ENCODE results near the gene CELSR2.

Gene CELSR2

DNA sequence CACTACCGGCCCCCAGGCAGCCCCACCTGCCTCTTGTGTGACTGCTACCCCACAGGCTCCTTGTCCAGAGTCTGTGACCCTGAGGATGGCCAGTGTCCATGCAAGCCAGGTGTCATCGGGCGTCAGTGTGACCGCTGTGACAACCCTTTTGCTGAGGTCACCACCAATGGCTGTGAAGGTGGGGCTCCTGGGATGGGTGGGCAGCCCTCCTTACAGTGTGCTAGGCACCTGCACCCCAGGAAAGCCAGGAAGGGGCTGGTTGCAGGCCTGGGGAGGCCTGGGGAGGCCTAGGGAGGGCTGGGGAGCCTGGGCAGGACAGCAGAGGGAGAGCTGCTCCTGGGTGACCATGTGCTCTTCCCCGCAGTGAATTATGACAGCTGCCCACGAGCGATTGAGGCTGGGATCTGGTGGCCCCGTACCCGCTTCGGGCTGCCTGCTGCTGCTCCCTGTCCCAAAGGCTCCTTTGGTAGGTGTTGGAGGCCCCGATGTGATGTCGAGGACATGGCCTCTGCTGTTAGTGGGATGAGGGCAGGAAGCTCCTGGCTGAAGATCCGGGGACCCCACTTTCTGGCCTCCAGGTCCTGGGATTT lies 16.5 kb downstream of the CELSR2 start:
- no peak overlapping the region for H3K4me3 ChIP-seq (ENCODE audit: low read depth, low read length)
- TF ChIP-seq, protein P1, sequence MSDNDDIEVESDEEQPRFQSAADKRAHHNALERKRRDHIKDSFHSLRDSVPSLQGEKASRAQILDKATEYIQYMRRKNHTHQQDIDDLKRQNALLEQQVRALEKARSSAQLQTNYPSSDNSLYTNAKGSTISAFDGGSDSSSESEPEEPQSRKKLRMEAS (IDR thresholded peaks at IDR 0.05; ENCODE audit: low read depth, low read length) = no peak
- TF ChIP-seq, protein P2, sequence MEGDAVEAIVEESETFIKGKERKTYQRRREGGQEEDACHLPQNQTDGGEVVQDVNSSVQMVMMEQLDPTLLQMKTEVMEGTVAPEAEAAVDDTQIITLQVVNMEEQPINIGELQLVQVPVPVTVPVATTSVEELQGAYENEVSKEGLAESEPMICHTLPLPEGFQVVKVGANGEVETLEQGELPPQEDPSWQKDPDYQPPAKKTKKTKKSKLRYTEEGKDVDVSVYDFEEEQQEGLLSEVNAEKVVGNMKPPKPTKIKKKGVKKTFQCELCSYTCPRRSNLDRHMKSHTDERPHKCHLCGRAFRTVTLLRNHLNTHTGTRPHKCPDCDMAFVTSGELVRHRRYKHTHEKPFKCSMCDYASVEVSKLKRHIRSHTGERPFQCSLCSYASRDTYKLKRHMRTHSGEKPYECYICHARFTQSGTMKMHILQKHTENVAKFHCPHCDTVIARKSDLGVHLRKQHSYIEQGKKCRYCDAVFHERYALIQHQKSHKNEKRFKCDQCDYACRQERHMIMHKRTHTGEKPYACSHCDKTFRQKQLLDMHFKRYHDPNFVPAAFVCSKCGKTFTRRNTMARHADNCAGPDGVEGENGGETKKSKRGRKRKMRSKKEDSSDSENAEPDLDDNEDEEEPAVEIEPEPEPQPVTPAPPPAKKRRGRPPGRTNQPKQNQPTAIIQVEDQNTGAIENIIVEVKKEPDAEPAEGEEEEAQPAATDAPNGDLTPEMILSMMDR (IDR thresholded peaks at IDR 0.05; ENCODE audit: low read depth, low read length) = no peak
- TF ChIP-seq MYC (IDR thresholded peaks at IDR 0.05; ENCODE audit: low read depth, low read length) (no peak), POLR2A (IDR thresholded peaks at IDR 0.05; ENCODE audit: extremely low read depth, insufficient read length) (no peak)
- no peak for DNase-seq (ENCODE audit: low read depth)

DNA sequence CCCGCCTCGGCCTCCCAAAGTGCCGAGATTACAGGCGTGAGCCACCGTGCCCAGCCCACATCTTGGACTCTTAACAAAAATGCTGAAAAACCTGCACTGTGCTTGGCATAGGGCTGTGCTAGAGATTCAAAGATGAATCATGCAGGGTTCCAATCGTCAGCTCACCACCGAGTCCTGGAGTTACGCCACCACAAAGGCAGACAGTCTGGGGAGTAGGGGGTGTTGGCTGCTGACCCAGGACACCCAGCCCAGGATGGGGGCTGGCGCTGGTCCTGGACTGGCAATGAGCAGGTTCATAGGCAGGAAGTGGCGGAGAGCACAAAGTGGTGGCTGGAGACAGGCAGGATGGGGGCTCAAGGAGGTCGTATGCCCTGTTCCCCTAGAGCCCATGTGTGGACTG lies 17.6 kb downstream of the CELSR2 start:
- TF ChIP-seq, protein P1 (IDR thresholded peaks at IDR 0.05; ENCODE audit: low read depth, low read length) = no peak
- no peak for TF ChIP-seq MYC (IDR thresholded peaks at IDR 0.05; ENCODE audit: low read depth, low read length)
- TF ChIP-seq, protein P2 (IDR thresholded peaks at IDR 0.05; ENCODE audit: low read depth, low read length) = no peak
- no peak for TF ChIP-seq POLR2A (IDR thresholded peaks at IDR 0.05; ENCODE audit: extremely low read depth, insufficient read length)
- peak; percentile 18 for DNase-seq (ENCODE audit: low read depth)
- no peak overlapping the region for H3K4me3 ChIP-seq (ENCODE audit: low read depth, low read length)

- TF ChIP-seq, protein P2 (IDR thresholded peaks at IDR 0.05; ENCODE audit: low read depth, low read length) = no peak
- no peak for DNase-seq (ENCODE audit: low read depth)
- H3K4me3 ChIP-seq (ENCODE audit: low read depth, low read length) = no peak overlapping the region
Observed at GRCh38 chr1:109267743-109268300, 18.5 kb downstream of the CELSR2 start.

DNA sequence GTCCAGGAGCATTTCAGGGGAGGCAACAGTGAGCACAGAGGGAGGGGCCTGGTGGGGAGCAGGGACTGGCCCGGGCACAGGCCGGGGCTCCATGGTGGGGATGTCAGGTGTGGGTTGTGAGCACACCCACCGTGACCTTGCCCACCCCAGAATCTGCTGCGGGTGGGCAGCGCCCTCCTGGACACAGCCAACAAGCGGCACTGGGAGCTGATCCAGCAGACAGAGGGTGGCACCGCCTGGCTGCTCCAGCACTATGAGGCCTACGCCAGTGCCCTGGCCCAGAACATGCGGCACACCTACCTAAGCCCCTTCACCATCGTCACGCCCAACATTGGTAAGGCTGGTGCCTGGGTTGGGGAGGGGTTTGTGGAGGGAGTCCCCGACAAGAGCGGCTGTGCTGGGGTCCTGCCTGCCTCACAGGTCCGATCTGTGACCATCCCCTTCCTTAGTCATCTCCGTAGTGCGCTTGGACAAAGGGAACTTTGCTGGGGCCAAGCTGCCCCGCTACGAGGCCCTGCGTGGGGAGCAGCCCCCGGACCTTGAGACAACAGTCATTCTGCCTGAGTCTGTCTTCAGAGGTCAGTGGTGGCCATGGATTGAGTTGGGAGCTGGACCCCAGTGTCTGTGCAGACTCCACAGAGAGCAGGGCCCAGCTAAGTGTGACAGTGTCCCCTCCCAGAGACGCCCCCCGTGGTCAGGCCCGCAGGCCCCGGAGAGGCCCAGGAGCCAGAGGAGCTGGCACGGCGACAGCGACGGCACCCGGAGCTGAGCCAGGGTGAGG lies 19.3 kb downstream of the CELSR2 start:
- no peak for DNase-seq (ENCODE audit: low read depth)

GRCh38 chr1:109269212-109269980 lies 20.1 kb downstream of the CELSR2 start:
- H3K4me3 ChIP-seq (ENCODE audit: low read depth, low read length) = no peak overlapping the region
- TF ChIP-seq POLR2A (IDR thresholded peaks at IDR 0.05; ENCODE audit: extremely low read depth, insufficient read length) (no peak), MYC (IDR thresholded peaks at IDR 0.05; ENCODE audit: low read depth, low read length) (no peak)
- TF ChIP-seq, protein P1 (IDR thresholded peaks at IDR 0.05; ENCODE audit: low read depth, low read length) = no peak
- TF ChIP-seq, protein P2 (IDR thresholded peaks at IDR 0.05; ENCODE audit: low read depth, low read length) = no peak
- DNase-seq (ENCODE audit: low read depth) = no peak

More for the DNA sequence above, 19.3 kb downstream of the CELSR2 start:
- TF ChIP-seq POLR2A (IDR thresholded peaks at IDR 0.05; ENCODE audit: extremely low read depth, insufficient read length) = no peak
- TF ChIP-seq, protein P1 (IDR thresholded peaks at IDR 0.05; ENCODE audit: low read depth, low read length) = no peak
- TF ChIP-seq MYC (IDR thresholded peaks at IDR 0.05; ENCODE audit: low read depth, low read length) = no peak
- TF ChIP-seq, protein P2 (IDR thresholded peaks at IDR 0.05; ENCODE audit: low read depth, low read length) = no peak
- no peak overlapping the region for H3K4me3 ChIP-seq (ENCODE audit: low read depth, low read length)

Data from NB4 (cell line).